Islet of Langerhans (tissue), 1 donor: Measurements from ENCODE around the gene CCDC57.

ENCODE experiments used
- FAIRE-seq: peaks from one replicate; lab custom pipeline; 2011; peaks lifted over from hg19 to GRCh38; lab: Jason Lieb, UNC

Gene CCDC57

GRCh38 chr17:82105882-82106687 is 106.6 kb downstream of the CCDC57 start:
- no peak for FAIRE-seq

- no peak for FAIRE-seq
Observed at GRCh38 chr17:82105417-82105881, 107.2 kb downstream of the CCDC57 start.

- no peak for FAIRE-seq
Observed at GRCh38 chr17:82104797-82105416, 107.7 kb downstream of the CCDC57 start.

- no peak for FAIRE-seq
Observed at GRCh38 chr17:82103553-82104451, 108.8 kb downstream of the CCDC57 start.

- no peak for FAIRE-seq
Observed at GRCh38 chr17:82101767-82102679, 110.6 kb downstream of the CCDC57 start.

GRCh38 chr17:82101301-82101715 is 111.3 kb downstream of the CCDC57 start:
- no peak for FAIRE-seq

GRCh38 chr17:82100502-82101298 is 111.9 kb downstream of the CCDC57 start:
- no peak for FAIRE-seq

- FAIRE-seq = no peak
Observed at GRCh38 chr17:82098939-82099763, 113.5 kb downstream of the CCDC57 start.

- FAIRE-seq = no peak
Observed at GRCh38 chr17:82098169-82098938, 114.3 kb downstream of the CCDC57 start, which contains the start of gene FASN. FASN (minus strand) TSS chr17:82098236; CDS start chr17:82096445, 1,791 bp downstream.

- FAIRE-seq = no peak
Observed at GRCh38 chr17:82097919-82098168, 114.8 kb downstream of the CCDC57 start.

- no peak for FAIRE-seq
Observed at GRCh38 chr17:82097184-82097918, 115.3 kb downstream of the CCDC57 start.

GRCh38 chr17:82096709-82097183 is 115.9 kb downstream of the CCDC57 start:
- FAIRE-seq = no peak

- no peak for FAIRE-seq
Observed at GRCh38 chr17:82095777-82096708, 116.6 kb downstream of the CCDC57 start.

GRCh38 chr17:82094931-82095776 is 117.5 kb downstream of the CCDC57 start:
- no peak for FAIRE-seq

GRCh38 chr17:82092995-82093751 is 119.5 kb downstream of the CCDC57 start:
- no peak for FAIRE-seq

GRCh38 chr17:82092628-82092994 is 120.0 kb downstream of the CCDC57 start:
- FAIRE-seq = no peak
